Esophagus muscularis mucosa (tissue), 3 donors: ENCODE measurements around the gene SLC39A7.

Source experiments
- CTCF ChIP-seq, 3 experiments: fragments of 200-600 bp in 2 of 3; fragments of 450-650 bp in 1 of 3; sonication (generic) in 2 of 3; IDR thresholded peaks; one replicate each; pipeline ENCODE4 v1.5.1; 2017 to 2019; ENCODE audit warnings: antibody characterized with exemption in 3 of 3, mild to moderate bottlenecking in 2 of 3, moderate library complexity in 1 of 3
- POLR2A ChIP-seq: fragments of 450-650 bp; IDR thresholded peaks from one replicate; pipeline ENCODE4 v1.6.1; 2017; ENCODE audit warnings: antibody characterized with exemption, moderate library complexity, mild to moderate bottlenecking, low read depth

- TF ChIP-seq CTCF (IDR thresholded peaks at IDR 0.05) (no peak), POLR2A (no peak)
Observed at GRCh38 chr6:33211136-33211535, 10.5 kb downstream of the SLC39A7 start.
